ENCODE measurements around the gene MAST2.

DNA sequence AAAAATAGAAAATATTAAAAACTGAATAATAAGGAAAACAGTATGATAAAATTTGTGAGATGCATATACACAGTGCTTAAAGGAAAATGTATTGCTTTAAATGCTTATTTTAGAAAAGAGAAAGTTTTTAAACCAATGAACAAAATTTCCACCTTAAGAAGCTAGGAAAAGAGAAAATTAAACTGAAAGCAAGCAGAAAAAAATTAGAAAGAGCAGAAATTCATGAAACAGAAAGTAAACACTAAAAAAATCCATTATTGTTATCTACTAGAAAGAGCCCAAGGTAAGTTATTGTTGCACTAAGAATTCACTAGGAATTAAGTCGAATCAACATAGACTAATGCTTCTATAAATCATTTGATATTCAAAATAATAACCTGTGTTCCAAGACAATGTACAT, 261.3 kb downstream of the MAST2 start:
- TF ChIP-seq, protein P1, sequence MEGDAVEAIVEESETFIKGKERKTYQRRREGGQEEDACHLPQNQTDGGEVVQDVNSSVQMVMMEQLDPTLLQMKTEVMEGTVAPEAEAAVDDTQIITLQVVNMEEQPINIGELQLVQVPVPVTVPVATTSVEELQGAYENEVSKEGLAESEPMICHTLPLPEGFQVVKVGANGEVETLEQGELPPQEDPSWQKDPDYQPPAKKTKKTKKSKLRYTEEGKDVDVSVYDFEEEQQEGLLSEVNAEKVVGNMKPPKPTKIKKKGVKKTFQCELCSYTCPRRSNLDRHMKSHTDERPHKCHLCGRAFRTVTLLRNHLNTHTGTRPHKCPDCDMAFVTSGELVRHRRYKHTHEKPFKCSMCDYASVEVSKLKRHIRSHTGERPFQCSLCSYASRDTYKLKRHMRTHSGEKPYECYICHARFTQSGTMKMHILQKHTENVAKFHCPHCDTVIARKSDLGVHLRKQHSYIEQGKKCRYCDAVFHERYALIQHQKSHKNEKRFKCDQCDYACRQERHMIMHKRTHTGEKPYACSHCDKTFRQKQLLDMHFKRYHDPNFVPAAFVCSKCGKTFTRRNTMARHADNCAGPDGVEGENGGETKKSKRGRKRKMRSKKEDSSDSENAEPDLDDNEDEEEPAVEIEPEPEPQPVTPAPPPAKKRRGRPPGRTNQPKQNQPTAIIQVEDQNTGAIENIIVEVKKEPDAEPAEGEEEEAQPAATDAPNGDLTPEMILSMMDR (IDR thresholded peaks at IDR 0.05), result no peak
- TF ChIP-seq POLR2A (IDR thresholded peaks at IDR 0.05), result no peak

All from prostate gland (tissue), 2 donors.